Stimulated activated CD4-positive, alpha-beta T cell treated with anti-CD3 and anti-CD28 coated beads, Interleukin-15, amount 100 ng/mL, for 24 hours (primary cell): ENCODE data around the gene CCDC137.

ENCODE experiments used
- DNase-seq: peaks from one replicate; pipeline ENCODE4 v3.0.0-alpha.2; 2020

The CCDC137 gene

GRCh38 chr17:81702934-81703746 is 36.6 kb downstream of the CCDC137 start, which contains the start of gene MRPL12:
Gene MRPL12 (plus strand): TSS chr17:81703367. CDS start chr17:81703502, 135 bp downstream.
- peak; percentile 94 for DNase-seq

- DNase-seq = peak; percentile 43
Observed at GRCh38 chr17:81703747-81704654, 37.5 kb downstream of the CCDC137 start.

- DNase-seq = no peak
Observed at GRCh38 chr17:81705518-81706231, 39.1 kb downstream of the CCDC137 start.

GRCh38 chr17:81706232-81706611 is 39.7 kb downstream of the CCDC137 start:
- no peak for DNase-seq

- DNase-seq = peak; percentile 4
Observed at GRCh38 chr17:81706757-81707624, 40.5 kb downstream of the CCDC137 start.

- no peak for DNase-seq
Observed at GRCh38 chr17:81707725-81708646, 41.4 kb downstream of the CCDC137 start.

- DNase-seq = no peak
Observed at GRCh38 chr17:81708739-81709185, 42.2 kb downstream of the CCDC137 start.

- DNase-seq = peak; percentile 43
Observed at GRCh38 chr17:81710514-81711308, 44.2 kb downstream of the CCDC137 start.

GRCh38 chr17:81711814-81712467 is 45.4 kb downstream of the CCDC137 start, which contains the start of gene SLC25A10:
Gene SLC25A10 (plus strand): TSS chr17:81712284. CDS start chr17:81712427, 143 bp downstream.
- peak; percentile 92 for DNase-seq

GRCh38 chr17:81712468-81713003 is 46.0 kb downstream of the CCDC137 start:
- DNase-seq = no peak

GRCh38 chr17:81713004-81713555 is 46.5 kb downstream of the CCDC137 start:
- no peak for DNase-seq

GRCh38 chr17:81713556-81714411 is 47.2 kb downstream of the CCDC137 start:
- DNase-seq = no peak

GRCh38 chr17:81714412-81715106 is 48.0 kb downstream of the CCDC137 start:
- DNase-seq = peak; percentile 3

- DNase-seq = no peak
Observed at GRCh38 chr17:81715107-81715871, 48.8 kb downstream of the CCDC137 start.

- DNase-seq = peak; percentile 1
Observed at GRCh38 chr17:81715872-81716673, 49.5 kb downstream of the CCDC137 start.
